ENCODE measurements around the gene SGTA.

Gene SGTA

DNA sequence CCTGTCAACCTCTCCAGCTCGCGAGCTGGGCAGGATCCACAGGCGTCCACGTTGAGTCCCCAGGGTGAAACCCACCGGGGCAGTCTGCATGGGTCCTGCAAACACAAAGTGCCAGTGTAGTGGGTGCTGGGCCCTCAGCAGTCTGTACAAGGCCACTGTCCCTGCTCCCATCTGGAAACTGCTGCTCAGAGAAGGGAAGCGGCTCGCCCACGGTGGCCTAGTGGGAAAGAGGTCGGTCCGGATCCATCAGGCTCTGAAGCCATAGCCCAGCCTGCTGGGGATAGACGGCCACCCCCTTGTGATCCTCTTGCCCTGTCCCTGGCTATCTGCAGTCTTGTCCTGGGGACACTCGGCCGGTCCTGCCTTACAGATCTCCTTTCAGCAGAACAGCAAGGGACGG is 59.3 kb downstream of the SGTA start:
- Histone ChIP-seq H3K36me3 (ENCODE audit: insufficient read depth, low read length) (no peaks in the 10 kb centered on the region), H3K4me1 (ENCODE audit: insufficient read depth, low read length) (peaks cover 14% of the 10 kb centered on the region), H3K9me3 (ENCODE audit: low read length) (no peaks in the 10 kb centered on the region), H3K9ac (ENCODE audit: low read length) (no peak overlapping the region), H3K27ac (ENCODE audit: low read depth, low read length) (no peak overlapping the region), H3K4me3 (ENCODE audit: low read depth in 1 of 2, low read length in 2 of 2) (no peak overlapping the region), H3K27me3 (ENCODE audit: control insufficient read depth in 1 of 2, insufficient read depth in 2 of 2, low read length in 2 of 2) (peaks cover 20 to 56% of the 10 kb centered on the region in 2 donors)

DNA sequence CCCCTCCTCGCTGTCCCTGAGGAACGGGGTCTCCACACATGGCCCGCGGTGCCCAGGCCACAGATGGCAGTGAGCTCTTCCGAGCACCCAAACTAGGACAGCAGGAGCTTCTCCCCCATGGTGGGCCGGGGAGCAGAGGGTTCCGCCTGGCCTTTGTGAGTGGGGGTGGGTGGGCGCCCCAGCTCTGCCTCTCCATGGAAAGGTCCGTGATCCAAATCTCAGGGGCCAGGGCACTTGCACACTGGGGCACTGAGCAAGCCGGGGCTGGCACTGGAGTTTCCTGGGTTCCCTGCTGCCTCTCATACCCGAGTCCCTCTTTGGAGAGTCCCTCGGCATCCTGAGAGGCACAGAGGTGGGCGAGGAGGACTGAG is 59.7 kb downstream of the SGTA start:
- H3K27me3 ChIP-seq (ENCODE audit: control insufficient read depth in 1 of 2, insufficient read depth in 2 of 2, low read length in 2 of 2) = peaks cover 20 to 56% of the 10 kb centered on the region in 2 donors

DNA sequence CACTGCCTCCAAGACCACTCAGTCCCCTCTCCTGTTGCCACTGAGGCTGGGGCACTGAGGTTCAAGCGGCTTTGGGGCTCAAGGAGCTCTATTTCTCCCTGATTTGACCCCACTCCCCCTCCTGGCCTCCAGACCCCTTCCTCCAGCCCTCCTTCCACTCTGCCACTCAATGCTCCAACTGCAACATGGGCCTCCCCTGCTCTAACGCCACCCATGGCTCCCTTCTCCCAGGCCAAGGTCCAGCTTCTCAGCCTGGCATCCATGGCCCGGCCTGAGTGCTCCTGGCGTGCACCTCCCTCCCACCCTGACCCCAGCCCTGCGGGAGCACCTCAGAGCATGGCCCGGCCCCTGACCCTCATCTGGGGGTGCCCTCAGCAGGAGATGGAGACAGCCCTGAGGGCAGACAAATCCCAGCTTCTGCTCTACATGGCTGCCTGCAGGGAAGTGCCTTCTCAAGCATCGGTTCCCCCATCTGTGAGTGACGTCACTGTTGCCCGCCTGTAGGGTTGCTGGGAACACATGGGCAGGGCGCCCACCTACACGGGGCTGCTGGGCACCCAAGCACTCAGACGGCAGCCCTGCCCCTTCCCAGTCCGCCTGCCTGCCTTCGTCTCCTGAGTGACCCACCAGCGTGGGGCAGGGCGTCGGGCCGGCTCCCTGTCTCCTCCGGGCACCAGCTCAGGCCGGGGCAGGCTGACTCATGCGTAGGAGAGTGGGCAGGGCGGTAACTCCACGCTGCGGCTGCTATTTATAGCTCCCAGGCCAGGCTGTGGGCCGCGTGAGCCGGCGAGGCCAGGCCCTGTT is 60.3 kb downstream of the SGTA start:
- H3K27me3 ChIP-seq (ENCODE audit: control insufficient read depth in 1 of 2, insufficient read depth in 2 of 2, low read length in 2 of 2) = peaks cover 20 to 51% of the 10 kb centered on the region in 2 donors
- no peak overlapping the region for H3K4me3 ChIP-seq (ENCODE audit: low read depth in 1 of 2, low read length in 2 of 2)
- H3K9me3 ChIP-seq (ENCODE audit: low read length) = no peaks in the 10 kb centered on the region
- H3K9ac ChIP-seq (ENCODE audit: low read length) = no peak overlapping the region
- no peak overlapping the region for H3K27ac ChIP-seq (ENCODE audit: low read depth, low read length)
- peaks cover 14% of the 10 kb centered on the region for H3K4me1 ChIP-seq (ENCODE audit: insufficient read depth, low read length)
- no peaks in the 10 kb centered on the region for H3K36me3 ChIP-seq (ENCODE audit: insufficient read depth, low read length)

More for the DNA sequence above, 59.7 kb downstream of the SGTA start:
- Histone ChIP-seq H3K27ac (ENCODE audit: low read depth, low read length) (no peak overlapping the region), H3K4me3 (ENCODE audit: low read depth in 1 of 2, low read length in 2 of 2) (no peak overlapping the region), H3K9ac (ENCODE audit: low read length) (no peak overlapping the region), H3K36me3 (ENCODE audit: insufficient read depth, low read length) (no peaks in the 10 kb centered on the region), H3K9me3 (ENCODE audit: low read length) (no peaks in the 10 kb centered on the region), H3K4me1 (ENCODE audit: insufficient read depth, low read length) (peaks cover 14% of the 10 kb centered on the region)

DNA sequence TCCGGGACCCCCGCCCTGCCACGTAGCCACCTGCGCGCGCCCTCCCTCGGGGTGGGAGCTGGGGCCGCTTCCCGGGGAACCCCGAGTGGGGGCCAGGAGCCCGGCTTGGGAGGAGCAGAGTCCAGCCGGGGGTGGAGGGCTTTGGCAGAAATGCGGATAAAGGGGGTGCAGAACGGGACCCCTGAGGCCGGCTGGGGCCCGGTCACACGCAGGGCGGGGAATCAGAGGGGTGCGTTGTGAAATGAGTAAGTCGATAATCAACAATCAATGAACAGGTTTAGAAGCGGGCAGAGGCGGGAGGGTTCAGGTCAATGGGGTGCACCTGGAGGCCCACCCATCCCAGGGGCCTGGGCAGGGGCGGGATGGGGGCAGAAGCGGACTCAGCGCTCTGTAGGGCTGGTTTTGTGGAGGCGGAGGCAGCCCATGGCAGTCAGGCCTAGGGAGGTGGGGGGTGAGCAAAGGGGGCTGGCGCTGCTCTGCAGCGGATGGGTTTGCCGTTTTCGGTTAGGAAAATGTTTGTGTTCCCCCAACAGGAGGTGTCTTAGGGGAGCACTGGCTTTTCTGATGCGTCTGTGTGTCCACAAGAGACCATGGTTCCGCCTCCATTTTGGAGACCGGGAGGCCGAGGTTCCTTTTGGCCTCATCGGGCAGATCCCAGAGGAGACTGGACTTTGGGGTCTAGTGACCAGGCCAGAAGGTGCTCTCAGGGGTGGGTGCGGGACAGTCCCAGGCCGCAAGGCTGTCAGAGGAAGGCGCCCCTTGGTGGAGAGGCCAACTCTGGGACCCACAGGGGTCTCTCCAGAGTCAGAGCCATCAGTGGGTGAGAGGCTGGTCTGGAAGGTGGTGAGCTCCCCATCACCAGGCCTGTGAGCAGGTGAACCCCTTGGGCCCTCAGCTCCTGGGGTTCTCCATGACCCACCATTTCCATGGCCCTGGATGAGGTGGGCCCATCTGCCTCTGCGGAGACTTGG is 61.2 kb downstream of the SGTA start:
- Histone ChIP-seq H3K4me3 (ENCODE audit: low read depth in 1 of 2, low read length in 2 of 2) (no peak overlapping the region), H3K27me3 (ENCODE audit: control insufficient read depth in 1 of 2, insufficient read depth in 2 of 2, low read length in 2 of 2) (peaks cover 20 to 42% of the 10 kb centered on the region in 2 donors), H3K27ac (ENCODE audit: low read depth, low read length) (no peak overlapping the region), H3K36me3 (ENCODE audit: insufficient read depth, low read length) (no peaks in the 10 kb centered on the region), H3K9me3 (ENCODE audit: low read length) (no peaks in the 10 kb centered on the region), H3K4me1 (ENCODE audit: insufficient read depth, low read length) (peaks cover 14% of the 10 kb centered on the region), H3K9ac (ENCODE audit: low read length) (no peak overlapping the region)

DNA sequence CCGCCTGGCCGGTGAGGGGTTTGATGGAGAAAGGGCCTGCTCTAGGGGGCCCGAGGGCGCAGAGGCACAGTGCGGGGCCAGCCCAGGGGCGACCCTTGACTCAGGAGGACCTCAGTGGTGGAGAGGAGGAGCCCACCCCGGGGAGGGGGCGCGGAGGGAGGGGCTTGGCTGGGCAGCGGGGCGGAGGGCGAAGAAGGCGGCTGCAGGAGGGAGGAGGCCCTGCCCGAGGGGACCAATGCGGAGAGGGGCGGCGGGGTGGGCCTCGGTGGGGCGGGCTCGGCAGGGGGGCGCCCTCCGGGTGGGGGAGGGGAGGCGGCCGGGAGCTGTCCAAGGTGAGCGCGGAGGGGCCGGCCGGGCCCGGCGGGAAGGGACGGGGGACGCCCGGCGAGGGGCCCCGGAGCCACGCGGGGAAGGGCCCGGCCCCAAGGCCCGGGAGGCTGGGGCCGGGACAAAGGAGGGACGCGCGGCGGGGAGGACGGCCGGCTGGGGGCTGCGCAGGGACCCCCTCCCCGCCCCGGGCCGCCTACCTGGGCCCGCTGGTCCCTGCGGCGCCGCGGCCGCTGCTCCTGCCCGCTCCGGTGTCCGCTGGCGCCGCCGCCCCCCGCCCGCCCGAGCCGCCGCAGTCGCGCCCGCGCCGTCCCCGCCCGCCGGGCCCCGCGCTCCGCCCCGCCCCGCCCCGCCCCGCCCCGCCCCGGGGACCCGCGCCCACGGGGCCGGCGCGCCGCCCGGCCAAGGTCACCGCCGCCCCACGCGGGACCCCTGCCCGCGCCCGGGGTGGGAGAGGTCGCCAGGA is 62.1 kb downstream of the SGTA start, which contains the start of gene DIRAS1:
TSS of gene DIRAS1 (minus strand) at position 596 of the 793 bp plus-strand sequence. CDS start 3,566 bp downstream, outside the sequence.
- H3K4me1 ChIP-seq (ENCODE audit: insufficient read depth, low read length) = peaks cover 14% of the 10 kb centered on the region
- H3K4me3 ChIP-seq (ENCODE audit: low read depth in 1 of 2, low read length in 2 of 2) = no peak within 1 kb of the TSS
- no peak within 1 kb of the TSS for H3K27ac ChIP-seq (ENCODE audit: low read depth, low read length)
- H3K36me3 ChIP-seq (ENCODE audit: insufficient read depth, low read length) = no peaks in the 10 kb centered on the region
- no peaks in the 10 kb centered on the region for H3K9me3 ChIP-seq (ENCODE audit: low read length)
- H3K27me3 ChIP-seq (ENCODE audit: control insufficient read depth in 1 of 2, insufficient read depth in 2 of 2, low read length in 2 of 2) = peaks cover 20 to 33% of the 10 kb centered on the region in 2 donors
- no peak within 1 kb of the TSS for H3K9ac ChIP-seq (ENCODE audit: low read length)

DNA sequence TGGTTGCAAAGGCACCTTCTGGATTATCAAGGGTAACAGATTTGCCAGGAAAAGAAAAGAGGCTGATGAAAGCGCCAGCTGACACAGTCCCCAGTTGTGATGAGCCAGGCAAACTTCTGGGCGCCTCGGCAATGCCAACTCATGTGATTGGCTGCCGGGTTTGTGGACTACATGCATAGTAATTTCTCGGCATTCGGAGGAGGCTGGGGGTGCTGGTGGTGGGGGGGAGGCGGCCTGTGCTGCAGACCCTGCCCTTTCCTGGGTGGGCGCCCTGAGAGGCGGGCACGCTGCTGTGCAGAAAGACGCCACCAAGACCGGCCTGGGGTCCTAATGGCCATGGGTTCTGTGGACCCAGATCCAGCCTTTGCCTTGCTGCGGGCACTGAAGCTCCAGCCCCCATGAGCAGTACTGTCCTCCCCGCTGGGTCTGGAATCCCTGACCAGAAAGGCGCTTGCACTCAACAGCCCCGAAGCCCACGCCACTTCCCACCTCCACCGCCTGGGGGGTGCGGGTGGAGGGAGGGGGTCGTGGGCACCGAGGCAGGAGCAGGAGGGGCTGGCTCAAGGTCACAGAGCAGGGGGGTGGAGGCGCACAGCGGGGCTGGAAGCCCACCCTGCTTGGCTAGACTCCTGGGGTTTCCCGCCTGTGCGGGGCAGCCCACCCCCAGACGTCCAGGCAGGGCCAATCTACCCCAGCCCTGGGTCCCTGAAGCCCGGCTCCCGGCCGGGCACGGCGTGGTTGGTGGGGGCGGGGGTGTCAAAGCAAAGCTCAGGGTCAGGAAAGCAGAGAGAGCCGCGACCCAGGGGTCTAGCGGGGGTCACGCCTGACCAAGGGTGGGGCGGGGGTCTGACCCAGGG is 62.9 kb downstream of the SGTA start:
- peaks cover 8% of the 10 kb centered on the region for H3K9me3 ChIP-seq (ENCODE audit: low read length)
- no peak overlapping the region for H3K9ac ChIP-seq (ENCODE audit: low read length)
- H3K27me3 ChIP-seq (ENCODE audit: control insufficient read depth in 1 of 2, insufficient read depth in 2 of 2, low read length in 2 of 2) = peaks cover 20 to 36% of the 10 kb centered on the region in 2 donors
- H3K4me3 ChIP-seq (ENCODE audit: low read depth in 1 of 2, low read length in 2 of 2) = no peak overlapping the region
- H3K4me1 ChIP-seq (ENCODE audit: insufficient read depth, low read length) = peaks cover 14% of the 10 kb centered on the region
- H3K27ac ChIP-seq (ENCODE audit: low read depth, low read length) = no peak overlapping the region
- no peaks in the 10 kb centered on the region for H3K36me3 ChIP-seq (ENCODE audit: insufficient read depth, low read length)

DNA sequence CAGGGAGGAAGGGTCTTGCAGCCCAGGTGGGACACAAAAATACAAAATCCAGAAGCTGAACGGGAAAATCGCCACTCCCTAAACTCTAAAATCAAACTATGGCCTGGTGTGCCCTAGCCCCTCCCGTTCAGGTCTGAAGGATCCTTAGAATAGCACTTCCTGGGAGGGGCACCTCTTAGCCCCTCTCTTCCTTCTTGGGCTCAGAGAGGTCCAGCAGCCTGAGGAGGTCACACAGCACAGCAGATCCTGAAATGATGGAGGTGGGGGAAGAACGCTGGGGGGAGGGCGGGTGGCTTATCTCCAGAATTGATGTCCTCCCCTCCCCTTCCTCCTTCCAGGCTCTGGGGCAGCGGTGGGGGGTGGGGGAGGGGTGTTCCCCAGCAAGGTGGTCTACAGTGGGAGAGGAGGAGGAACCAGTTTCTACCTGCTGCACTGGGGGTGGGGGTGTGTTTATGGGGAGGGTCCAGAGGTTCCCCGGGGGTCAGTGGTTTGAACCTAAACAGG is 63.8 kb downstream of the SGTA start:
- Histone ChIP-seq H3K36me3 (ENCODE audit: insufficient read depth, low read length) (no peaks in the 10 kb centered on the region), H3K4me3 (ENCODE audit: low read depth in 1 of 2, low read length in 2 of 2) (no peak overlapping the region), H3K9ac (ENCODE audit: low read length) (no peak overlapping the region), H3K9me3 (ENCODE audit: low read length) (peaks cover 8% of the 10 kb centered on the region), H3K27ac (ENCODE audit: low read depth, low read length) (no peak overlapping the region), H3K27me3 (ENCODE audit: control insufficient read depth in 1 of 2, insufficient read depth in 2 of 2, low read length in 2 of 2) (peaks cover 20 to 36% of the 10 kb centered on the region in 2 donors), H3K4me1 (ENCODE audit: insufficient read depth, low read length) (peaks cover 14% of the 10 kb centered on the region)

DNA sequence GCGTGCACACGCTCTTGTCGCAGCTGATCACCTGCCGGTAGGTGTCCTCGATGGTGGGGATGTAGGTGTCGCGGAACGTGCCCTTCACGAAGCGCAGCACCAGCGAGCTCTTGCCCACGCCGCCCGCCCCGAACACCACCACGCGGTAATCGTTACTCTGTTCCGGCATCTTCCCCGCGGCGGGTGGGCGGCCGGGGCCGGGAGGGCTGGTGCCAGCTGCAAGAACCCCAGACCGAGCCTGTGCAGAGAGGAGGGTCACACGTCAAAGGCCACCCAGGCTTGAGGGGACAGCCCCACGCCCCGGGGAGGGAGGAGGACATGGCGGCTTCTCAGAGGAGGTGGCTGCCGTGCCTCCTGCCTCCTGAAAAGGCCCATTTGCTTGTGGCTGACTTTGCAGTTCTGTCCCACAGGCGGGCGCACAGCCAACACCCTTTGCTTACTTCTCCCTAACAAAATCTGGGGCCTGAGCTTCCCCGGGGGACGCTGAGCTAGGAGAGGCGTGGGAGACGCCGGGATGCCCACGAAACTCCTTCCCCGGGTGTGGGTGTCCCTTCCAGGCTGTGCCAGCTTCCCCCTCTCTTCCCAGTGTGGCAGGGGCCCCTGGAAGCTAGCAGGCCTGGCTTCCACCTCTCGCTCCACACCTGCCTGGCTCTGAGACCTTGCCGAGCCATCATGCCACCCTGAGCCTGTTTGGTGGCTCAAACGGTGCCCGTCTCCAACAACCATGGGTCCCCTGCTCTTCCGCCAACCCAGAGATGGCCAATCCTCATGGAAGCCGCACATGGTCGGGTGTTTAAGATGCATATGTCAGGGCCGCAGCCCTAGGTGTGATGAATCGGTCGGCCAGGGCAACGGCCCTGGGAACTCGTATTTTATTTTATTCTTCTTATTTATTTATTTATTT is 65.2 kb downstream of the SGTA start:
- Histone ChIP-seq H3K27me3 (ENCODE audit: control insufficient read depth in 1 of 2, insufficient read depth in 2 of 2, low read length in 2 of 2) (peaks cover 20 to 36% of the 10 kb centered on the region in 2 donors), H3K9me3 (ENCODE audit: low read length) (peaks cover 8% of the 10 kb centered on the region), H3K36me3 (ENCODE audit: insufficient read depth, low read length) (no peaks in the 10 kb centered on the region), H3K4me1 (ENCODE audit: insufficient read depth, low read length) (peaks cover 7% of the 10 kb centered on the region), H3K4me3 (ENCODE audit: low read depth in 1 of 2, low read length in 2 of 2) (no peak overlapping the region), H3K27ac (ENCODE audit: low read depth, low read length) (no peak overlapping the region), H3K9ac (ENCODE audit: low read length) (no peak overlapping the region)

DNA sequence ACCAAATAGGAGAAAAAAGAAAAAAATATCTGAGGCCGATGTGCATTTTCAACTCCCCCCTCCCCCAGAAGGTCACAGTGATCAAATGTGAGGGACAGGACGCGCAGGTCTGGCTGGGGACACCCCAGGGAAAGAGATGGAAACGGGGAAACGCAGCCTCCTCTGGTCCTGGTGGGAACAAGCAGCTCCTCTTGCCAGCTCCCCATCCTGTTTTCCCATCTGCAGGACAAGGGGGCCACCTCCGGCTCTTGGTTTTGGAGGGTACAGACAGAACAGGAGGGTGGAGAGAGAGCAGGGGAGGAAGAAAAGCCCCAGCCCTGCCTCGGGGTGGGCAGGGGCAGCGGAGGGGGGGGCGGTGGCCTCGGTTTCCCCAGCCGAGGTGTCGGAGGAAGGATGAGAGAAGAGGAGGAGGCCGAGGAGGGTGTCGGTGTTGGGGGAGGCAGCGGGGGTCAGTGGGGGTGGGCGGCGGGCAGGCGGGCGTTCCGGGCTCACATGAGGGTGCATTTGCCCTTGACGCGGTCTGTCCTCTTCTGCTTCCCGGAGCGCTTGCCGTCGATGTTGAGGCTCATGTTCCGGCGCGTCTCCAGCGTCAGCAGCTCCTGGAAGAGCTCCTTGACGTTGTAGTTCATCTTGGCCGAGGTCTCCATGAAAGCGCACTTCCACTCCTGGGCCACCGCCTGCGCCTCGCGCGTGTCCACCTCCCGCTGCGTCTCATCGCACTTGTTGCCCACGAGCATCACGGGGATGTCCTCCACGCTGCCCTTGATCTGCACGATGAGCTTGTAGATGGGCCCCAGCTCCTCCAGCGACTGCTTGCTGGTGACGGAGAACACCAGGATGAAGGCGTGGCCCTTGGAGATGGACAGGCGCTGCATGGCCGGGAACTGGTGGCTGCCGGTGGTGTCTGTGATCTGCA is 66.1 kb downstream of the SGTA start:
- no peak overlapping the region for H3K27ac ChIP-seq (ENCODE audit: low read depth, low read length)
- H3K27me3 ChIP-seq (ENCODE audit: control insufficient read depth in 1 of 2, insufficient read depth in 2 of 2, low read length in 2 of 2) = peaks cover 18 to 32% of the 10 kb centered on the region in 2 donors
- H3K36me3 ChIP-seq (ENCODE audit: insufficient read depth, low read length) = no peaks in the 10 kb centered on the region
- peaks cover 8% of the 10 kb centered on the region for H3K9me3 ChIP-seq (ENCODE audit: low read length)
- H3K4me1 ChIP-seq (ENCODE audit: insufficient read depth, low read length) = no peaks in the 10 kb centered on the region
- no peak overlapping the region for H3K4me3 ChIP-seq (ENCODE audit: low read depth in 1 of 2, low read length in 2 of 2)
- H3K9ac ChIP-seq (ENCODE audit: low read length) = no peak overlapping the region

Data from muscle layer of colon (tissue), 2 donors.